Sigmoid colon (tissue), 7 donors: ENCODE measurements around the gene ZBTB40. TPM values are rescaled to one million over a fixed set of nuclear protein-coding genes. Genes with fewer than 3 reads are reported as not detected.

Experiments
- DNase-seq: peaks from one replicate; pipeline ENCODE4 v3.0.0-alpha.2; 2019
- H3K27ac ChIP-seq, 4 donors: fragments of 200-600 bp; sonication (generic); one replicate each; pipeline ENCODE4 v1.5.1; 2016 to 2019; ENCODE audit warnings: mild to moderate bottlenecking in 1 of 4
- H3K27me3 ChIP-seq, 3 donors: fragments of 200-600 bp; sonication (generic); one replicate each; pipeline ENCODE4 v1.5.1; 2019; ENCODE audit warnings: mild to moderate bottlenecking in 1 of 3
- H3K36me3 ChIP-seq, 4 donors: fragments of 200-600 bp; sonication (generic); one replicate each; pipeline ENCODE4 v1.5.1; 2016 to 2019
- H3K4me1 ChIP-seq, 4 donors: fragments of 200-600 bp; sonication (generic); one replicate each; pipeline ENCODE4 v1.5.1; 2017 to 2019
- H3K4me3 ChIP-seq, 4 donors: fragments of 200-600 bp; sonication (generic); one replicate each; pipeline ENCODE4 v1.5.1; 2017 to 2019; ENCODE audit warnings: mild to moderate bottlenecking in 2 of 4, moderate library complexity in 1 of 4
- H3K9me3 ChIP-seq, 4 donors: fragments of 200-600 bp in 3 of 4; sonication (generic) in 3 of 4; one replicate each; pipeline versions ENCODE4 v1.5.1 to v1.6.1; 2013 to 2019
- EP300 ChIP-seq, 4 donors: sonication (generic); formaldehyde crosslinking; IDR thresholded peaks; one replicate each; pipeline ENCODE4 v1.6.1; 2017; ENCODE audit warnings: antibody characterized with exemption in 4 of 4
- POLR2A ChIP-seq, 2 donors: fragments of 450-650 bp; IDR thresholded peaks; one replicate each; pipeline ENCODE4 v1.6.1; 2016; ENCODE audit warnings: antibody characterized with exemption in 2 of 2, mild to moderate bottlenecking in 2 of 2, moderate library complexity in 2 of 2
- POLR2AphosphoS5 ChIP-seq, 4 donors: sonication (generic); formaldehyde crosslinking; IDR thresholded peaks; one replicate each; pipeline ENCODE4 v1.6.1; 2017; ENCODE audit warnings: antibody characterized with exemption in 4 of 4
- WGBS, 2 donors: extraction: QIAGEN DNeasy Blood & Tissue Kit; methylation state at CpG; one replicate each; pipeline ENCODE4 v1.1.7; 2013; 5-methylcytosine and 5-hydroxymethylcytosine counted together
- intact Hi-C: fragments of 100-400 bp; cut with DNase I; formaldehyde crosslinking; loops from one replicate; pipeline ENCODE4 v1.15.1; 2023
- polyA plus RNA-seq, 3 donors: library from polyadenylated mRNA; stranded (reverse); fragments of 200-250 nt; gene quantifications; one replicate each; pipeline ENCODE4 v1.2.3, GENCODE V29; 2013
- total RNA-seq, 4 donors: library from RNA; depleted of rRNA; stranded (reverse); fragments of >200 nt; gene quantifications; one replicate each; pipeline ENCODE4 v1.1.0, GENCODE V29; 2016
- TF ChIP-seq, protein P1 (sequence below), 4 experiments: fragments of 450-650 bp in 3 of 4; fragments of 200-600 bp in 1 of 4; IDR thresholded peaks; one replicate each; pipeline ENCODE4 v1.5.1; 2016 to 2019; ENCODE audit warnings: antibody characterized with exemption in 4 of 4, mild to moderate bottlenecking in 3 of 4, moderate library complexity in 2 of 4
- donor health status: healthy with polysubstance abuse.
- donor health status: Bipolar disorder and iron deficiency.
- donor health status: healthy.

ZBTB40 gene
- total and polyA plus RNA-seq, 7 donors = 1.8 to 22.2 (median 14.3) TPM

- WGBS, 2 donors = 44 to 57% methylated on average over 13 of the region's 13 CpGs
- Histone ChIP-seq H3K4me3 (no peak overlapping the region), H3K27me3 (peaks cover 0 to 52% (median 4%) of the 10 kb centered on the region in 3 donors), H3K27ac (no peak overlapping the region), H3K36me3 (no peaks in the 10 kb centered on the region), H3K4me1 (no peaks in the 10 kb centered on the region), H3K9me3 (no peaks in the 10 kb centered on the region)
- DNase-seq = no peak
- TF ChIP-seq POLR2AphosphoS5 (IDR thresholded peaks at IDR 0.05) (no peak), POLR2A (IDR thresholded peaks at IDR 0.05) (no peak), EP300 (IDR thresholded peaks at IDR 0.05) (no peak)
- TF ChIP-seq, protein P1, sequence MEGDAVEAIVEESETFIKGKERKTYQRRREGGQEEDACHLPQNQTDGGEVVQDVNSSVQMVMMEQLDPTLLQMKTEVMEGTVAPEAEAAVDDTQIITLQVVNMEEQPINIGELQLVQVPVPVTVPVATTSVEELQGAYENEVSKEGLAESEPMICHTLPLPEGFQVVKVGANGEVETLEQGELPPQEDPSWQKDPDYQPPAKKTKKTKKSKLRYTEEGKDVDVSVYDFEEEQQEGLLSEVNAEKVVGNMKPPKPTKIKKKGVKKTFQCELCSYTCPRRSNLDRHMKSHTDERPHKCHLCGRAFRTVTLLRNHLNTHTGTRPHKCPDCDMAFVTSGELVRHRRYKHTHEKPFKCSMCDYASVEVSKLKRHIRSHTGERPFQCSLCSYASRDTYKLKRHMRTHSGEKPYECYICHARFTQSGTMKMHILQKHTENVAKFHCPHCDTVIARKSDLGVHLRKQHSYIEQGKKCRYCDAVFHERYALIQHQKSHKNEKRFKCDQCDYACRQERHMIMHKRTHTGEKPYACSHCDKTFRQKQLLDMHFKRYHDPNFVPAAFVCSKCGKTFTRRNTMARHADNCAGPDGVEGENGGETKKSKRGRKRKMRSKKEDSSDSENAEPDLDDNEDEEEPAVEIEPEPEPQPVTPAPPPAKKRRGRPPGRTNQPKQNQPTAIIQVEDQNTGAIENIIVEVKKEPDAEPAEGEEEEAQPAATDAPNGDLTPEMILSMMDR (IDR thresholded peaks at IDR 0.05) = no peak
- intact Hi-C loops = no loop called here
These were observed 93.5 kb downstream of the ZBTB40 start for GRCh38 chr1:22545141-22545540.

GRCh38 chr1:22547186-22547817 lies 95.7 kb downstream of the ZBTB40 start:
- Histone ChIP-seq H3K9me3 (no peaks in the 10 kb centered on the region), H3K36me3 (no peaks in the 10 kb centered on the region), H3K27me3 (peaks cover 0 to 58% (median 4%) of the 10 kb centered on the region in 3 donors), H3K4me1 (no peaks in the 10 kb centered on the region), H3K27ac (no peak overlapping the region), H3K4me3 (no peak overlapping the region)
- intact Hi-C loops = no loop called here
- WGBS, 2 donors = 75 to 76% methylated on average over 6 of the region's 6 CpGs
- DNase-seq = no peak
- TF ChIP-seq, protein P1 (IDR thresholded peaks at IDR 0.05) = no peak

DNA sequence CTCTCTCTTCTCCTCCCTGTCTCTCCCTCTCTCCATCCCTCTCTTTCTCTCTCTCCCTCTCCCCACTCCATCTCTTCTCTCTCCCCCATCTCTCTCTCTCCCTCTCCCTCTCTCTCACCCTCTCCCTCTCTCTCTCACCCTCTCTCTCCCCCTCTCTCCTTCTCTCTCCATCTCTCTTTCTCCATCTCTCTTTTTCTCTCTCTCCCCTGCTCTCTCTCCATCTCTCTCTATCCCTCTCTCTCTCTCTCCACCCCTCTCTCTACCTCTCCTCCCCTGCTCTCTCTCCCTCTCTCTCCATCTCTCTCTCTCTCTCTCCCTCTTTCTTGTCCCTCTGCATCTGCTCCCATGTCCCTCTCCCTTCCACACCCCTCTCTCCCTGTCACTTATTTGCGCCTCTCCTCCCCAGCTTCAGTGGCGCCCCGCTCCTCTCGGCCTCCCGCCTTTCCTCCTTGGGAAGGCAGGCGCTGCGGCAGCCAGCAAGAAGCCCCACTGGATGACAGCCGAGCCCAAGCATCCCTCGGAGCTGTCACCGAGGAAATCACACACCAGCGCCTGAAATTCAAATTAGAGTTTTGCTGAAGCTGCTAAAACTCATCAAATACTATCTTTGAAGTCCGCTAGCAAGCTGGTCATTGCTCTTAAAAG lies 96.3 kb downstream of the ZBTB40 start:
- peaks cover 0 to 62% (median 4%) of the 10 kb centered on the region in 3 donors for H3K27me3 ChIP-seq
- 22 to 27% methylated on average over 12 of the region's 12 CpGs for WGBS, 2 donors

DNA sequence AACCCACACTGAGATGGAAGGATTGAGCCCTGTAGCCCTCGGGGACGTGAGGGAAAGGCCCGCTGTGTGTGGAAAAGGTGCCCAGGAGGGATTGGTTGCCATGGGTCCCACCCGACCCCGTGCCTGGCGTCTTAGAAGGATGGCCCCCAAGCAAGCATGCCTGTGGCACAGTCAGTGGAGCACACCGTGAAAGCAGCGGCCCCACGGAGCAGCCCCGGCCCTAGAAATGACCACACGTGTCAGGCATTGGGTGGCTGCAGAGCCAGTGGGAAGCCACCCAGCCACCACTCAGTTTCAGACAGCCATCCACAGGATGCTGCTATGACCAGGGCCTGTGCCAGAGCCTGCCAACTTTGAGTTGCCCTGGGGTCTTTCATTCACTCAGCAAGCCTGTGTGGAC lies 98.4 kb downstream of the ZBTB40 start:
- WGBS, 2 donors = 89 to 95% methylated on average over 11 of the region's 11 CpGs
- no peak for DNase-seq
- intact Hi-C loops = no loop called here
- H3K4me1 ChIP-seq = no peaks in the 10 kb centered on the region
- H3K36me3 ChIP-seq = no peaks in the 10 kb centered on the region
- TF ChIP-seq POLR2A (IDR thresholded peaks at IDR 0.05) (no peak), EP300 (IDR thresholded peaks at IDR 0.05) (no peak), POLR2AphosphoS5 (IDR thresholded peaks at IDR 0.05) (no peak)
- TF ChIP-seq, protein P1 (IDR thresholded peaks at IDR 0.05) = no peak
- no peak overlapping the region for H3K4me3 ChIP-seq
- no peak overlapping the region for H3K27ac ChIP-seq
- H3K27me3 ChIP-seq = peaks cover 7 to 66% (median 9%) of the 10 kb centered on the region in 3 donors
- H3K9me3 ChIP-seq = no peaks in the 10 kb centered on the region

More for the DNA sequence above, 96.3 kb downstream of the ZBTB40 start:
- TF ChIP-seq, protein P1 (IDR thresholded peaks at IDR 0.05) = no peak
- TF ChIP-seq EP300 (IDR thresholded peaks at IDR 0.05) (no peak), POLR2AphosphoS5 (IDR thresholded peaks at IDR 0.05) (no peak), POLR2A (IDR thresholded peaks at IDR 0.05) (no peak)
- Histone ChIP-seq H3K9me3 (no peaks in the 10 kb centered on the region), H3K4me1 (no peaks in the 10 kb centered on the region), H3K27ac (no peak overlapping the region), H3K4me3 (no peak overlapping the region), H3K36me3 (no peaks in the 10 kb centered on the region)
- intact Hi-C loops = no loop called here
- DNase-seq = no peak
